HG02798 (cell line): ENCODE data around the gene TYMP.

Experiments
- ATAC-seq: cut with Tn5 transposase; IDR thresholded peaks from one replicate; pipeline ENCODE4 v1.9.1; 2021; ENCODE audit warnings: mild to moderate bottlenecking; ENCODE audit not compliant: unreplicated experiment, poor library complexity

Gene TYMP, protein sequence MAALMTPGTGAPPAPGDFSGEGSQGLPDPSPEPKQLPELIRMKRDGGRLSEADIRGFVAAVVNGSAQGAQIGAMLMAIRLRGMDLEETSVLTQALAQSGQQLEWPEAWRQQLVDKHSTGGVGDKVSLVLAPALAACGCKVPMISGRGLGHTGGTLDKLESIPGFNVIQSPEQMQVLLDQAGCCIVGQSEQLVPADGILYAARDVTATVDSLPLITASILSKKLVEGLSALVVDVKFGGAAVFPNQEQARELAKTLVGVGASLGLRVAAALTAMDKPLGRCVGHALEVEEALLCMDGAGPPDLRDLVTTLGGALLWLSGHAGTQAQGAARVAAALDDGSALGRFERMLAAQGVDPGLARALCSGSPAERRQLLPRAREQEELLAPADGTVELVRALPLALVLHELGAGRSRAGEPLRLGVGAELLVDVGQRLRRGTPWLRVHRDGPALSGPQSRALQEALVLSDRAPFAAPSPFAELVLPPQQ

GRCh38 chr22:50529897-50530579 is at the start of gene TYMP:
Gene TYMP (minus strand): TSS chr22:50530012. CDS start chr22:50529709, 303 bp downstream.
- ATAC-seq = peak; percentile 24

GRCh38 chr22:50578776-50579310 is 49.0 kb upstream of the TYMP start:
- ATAC-seq = no peak

DNA sequence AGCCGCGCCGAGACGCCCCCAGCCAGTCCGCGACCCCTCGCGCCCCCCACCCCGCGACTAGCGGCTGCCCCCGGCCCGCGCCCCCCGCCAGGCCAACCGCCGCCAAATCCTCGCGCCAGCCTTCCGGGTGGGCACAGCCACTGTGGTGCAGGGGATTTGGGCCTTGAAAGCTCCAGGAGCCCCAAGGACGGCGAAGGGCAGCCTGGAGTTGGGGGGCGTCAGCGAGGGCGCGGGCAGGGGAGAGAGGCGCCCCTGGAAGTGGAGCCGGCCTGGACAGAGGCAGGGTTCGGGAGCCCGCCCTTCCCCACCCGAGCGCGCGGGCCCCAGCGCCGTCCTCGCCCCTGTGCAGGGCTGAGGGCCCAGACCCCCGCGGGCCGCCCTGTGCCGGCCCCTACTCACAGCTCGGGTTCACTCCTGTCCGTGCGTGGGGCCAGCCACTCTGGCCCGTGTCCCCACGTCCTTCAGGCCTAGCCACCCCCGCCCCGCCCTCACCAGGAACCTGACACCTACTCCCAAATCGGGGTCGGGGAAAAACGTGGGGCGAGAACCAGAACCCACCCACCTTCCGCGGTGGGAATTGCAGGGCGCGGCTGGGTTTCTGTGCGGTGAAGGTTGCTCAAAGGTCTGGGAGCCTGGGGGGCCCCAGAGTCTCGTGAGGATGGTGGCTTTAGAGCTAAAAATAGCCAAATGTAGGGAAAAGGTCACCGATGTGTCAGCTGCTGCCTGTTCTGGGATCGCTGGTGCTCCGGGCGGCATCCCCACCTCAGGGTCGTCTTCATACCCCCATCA is 48.4 kb upstream of the TYMP start, which contains the start of gene CPT1B:
CPT1B (minus strand) TSS at position 441 of the 789 bp plus-strand sequence. CDS start 512 bp downstream, outside the sequence.
- no peak for ATAC-seq

- no peak for ATAC-seq
Measured at GRCh38 chr22:50577697-50577986, 47.8 kb upstream of the TYMP start.

DNA sequence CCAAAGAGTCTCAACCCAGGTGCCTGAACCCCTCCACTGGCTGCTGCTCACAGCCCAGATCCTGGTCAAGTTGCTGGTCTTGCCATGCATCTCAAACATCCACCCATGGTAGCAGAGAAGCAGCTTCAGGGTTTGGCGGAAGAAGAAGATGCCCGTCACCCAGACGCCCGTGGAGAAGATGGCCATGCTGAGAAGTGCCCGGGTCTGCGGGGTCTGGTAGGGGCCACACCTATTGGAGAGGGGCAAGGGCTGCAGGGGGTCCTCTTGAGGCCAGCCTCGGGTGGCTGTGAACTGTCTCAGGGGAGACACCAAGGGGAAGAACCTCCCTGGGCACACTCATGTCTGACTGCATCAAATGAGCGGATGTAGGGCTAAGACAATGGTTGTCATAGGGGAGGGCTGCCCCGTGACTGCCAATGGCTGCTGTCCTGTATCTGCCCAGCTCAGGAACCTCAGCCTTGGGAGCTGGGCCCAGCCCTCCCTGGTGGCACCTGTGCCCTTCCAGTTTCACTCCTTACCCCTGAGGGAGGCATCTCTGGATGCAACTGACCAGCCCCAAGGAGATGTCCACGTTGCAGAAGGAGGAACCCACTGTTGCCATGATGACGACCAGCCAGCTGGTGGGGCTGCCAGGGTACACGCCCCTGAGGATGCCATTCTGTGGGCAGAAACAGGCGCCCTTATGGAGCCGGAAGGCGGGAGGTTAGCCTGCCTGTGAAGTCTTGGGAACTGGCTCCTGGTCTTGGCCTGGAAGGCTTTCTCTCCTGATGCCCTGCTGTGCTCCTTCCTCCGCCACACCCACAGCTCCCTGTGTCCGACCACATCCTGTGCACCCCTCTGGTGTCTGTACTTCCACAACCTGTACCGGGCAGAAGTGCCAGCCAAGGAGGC is 47.2 kb upstream of the TYMP start:
- ATAC-seq = no peak

DNA sequence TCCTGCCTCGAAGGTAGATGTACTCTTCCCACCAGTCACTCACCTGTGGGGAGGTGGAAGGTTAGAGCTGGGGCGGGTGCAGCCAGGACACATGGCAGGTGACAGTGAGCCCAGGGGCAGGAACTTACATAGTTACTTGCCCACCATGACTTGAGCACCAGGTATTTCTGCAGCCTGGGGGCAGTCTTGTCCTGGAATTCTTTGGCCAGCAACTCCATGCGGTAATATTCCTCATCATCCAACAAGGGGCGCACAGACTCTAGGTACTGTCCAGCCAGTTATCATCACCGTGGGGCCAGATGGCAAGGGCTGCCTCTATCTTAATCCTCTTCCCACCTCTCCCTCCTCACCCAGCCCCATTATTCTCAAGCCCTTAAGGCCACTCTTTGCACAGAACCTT is 46.3 kb upstream of the TYMP start:
- no peak for ATAC-seq

DNA sequence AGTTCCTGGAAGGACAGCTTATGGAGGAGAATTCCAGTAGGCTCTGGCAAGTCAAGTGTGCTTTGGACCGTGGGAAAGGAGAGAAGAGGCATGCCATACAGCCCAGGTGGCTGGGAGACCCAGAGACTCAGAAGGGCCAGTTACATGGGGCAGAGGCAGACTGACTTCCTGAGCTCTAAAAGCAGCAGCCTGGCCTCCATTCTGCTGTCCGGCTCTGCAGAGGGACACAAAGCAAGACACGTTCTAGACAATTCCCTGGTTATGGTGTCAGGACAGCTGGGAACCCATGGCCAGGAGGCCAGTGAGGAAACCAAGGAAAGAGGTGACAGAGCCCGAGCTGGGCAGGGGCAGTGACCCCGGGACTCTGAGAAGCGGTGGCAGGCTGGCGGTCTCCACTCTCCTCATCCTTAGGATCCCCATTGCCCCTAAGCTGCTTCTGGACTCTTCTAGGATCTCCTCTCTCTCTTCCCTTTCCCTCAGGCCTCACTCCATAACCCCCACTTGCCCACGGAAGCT is 45.7 kb upstream of the TYMP start:
- ATAC-seq = no peak

GRCh38 chr22:50574383-50574755 is 44.6 kb upstream of the TYMP start:
- ATAC-seq = no peak

DNA sequence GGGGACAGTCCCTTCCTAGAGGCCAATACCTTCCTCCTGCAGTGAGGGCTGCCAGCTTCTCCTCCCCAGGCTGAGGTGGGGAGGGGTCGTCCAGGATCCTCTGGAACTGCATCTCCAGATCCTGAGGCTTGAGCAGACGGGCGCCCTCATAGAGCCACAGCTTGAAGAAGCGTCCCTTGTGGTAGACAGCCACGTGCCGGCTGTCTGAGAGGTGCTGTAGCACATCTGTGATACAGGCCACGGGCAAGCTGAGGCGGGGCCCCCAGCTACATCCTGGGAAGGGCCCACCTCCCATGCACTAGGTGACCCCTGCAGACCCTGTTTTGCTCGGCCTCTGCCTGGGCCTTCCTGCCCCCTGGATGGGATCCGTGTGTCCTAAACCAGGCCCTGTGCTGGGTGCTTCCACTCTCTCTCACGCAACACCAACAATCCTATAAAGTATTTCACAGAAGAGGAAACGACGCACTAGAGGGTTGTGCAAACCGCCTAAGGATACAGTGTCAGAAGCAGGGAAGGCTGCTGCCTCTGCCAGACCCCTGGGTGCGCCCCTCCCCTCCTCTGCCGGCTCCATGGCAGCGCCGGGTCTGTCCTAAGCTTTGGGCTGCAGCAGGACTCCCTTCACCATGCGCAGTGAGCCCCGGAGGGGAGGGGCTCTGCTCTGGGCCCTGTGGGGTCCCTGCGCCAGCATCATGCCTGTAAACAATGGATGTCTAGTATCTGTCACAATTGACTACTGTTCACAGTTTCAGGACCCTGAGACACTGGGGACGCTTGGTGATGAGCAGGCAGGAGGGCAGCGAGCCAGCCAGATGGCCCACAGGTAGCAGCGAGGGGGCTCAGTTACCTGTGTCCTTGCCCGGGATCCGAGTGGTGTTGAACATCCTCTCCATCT is 43.9 kb upstream of the TYMP start:
- ATAC-seq = no peak

DNA sequence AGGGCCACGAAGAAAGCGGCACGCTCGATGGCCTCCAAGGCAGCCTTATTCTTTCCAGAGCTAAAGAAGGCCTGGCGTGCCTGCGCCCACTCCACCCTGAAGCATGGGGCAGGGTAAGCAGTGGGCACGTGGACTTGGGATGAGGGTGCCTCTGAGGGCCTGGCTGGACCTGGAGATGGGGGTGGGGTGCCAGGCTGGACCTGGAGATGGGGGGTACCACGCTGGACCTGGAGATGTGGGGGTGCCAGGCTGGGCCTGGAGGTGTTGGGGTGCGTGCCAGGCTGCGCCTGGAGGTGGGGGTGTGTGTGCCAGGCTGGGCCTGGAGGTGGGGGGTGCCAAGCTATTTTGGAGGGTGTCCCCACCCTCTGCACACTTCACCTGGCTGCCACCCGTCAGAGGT is 43.2 kb upstream of the TYMP start:
- ATAC-seq = no peak

DNA sequence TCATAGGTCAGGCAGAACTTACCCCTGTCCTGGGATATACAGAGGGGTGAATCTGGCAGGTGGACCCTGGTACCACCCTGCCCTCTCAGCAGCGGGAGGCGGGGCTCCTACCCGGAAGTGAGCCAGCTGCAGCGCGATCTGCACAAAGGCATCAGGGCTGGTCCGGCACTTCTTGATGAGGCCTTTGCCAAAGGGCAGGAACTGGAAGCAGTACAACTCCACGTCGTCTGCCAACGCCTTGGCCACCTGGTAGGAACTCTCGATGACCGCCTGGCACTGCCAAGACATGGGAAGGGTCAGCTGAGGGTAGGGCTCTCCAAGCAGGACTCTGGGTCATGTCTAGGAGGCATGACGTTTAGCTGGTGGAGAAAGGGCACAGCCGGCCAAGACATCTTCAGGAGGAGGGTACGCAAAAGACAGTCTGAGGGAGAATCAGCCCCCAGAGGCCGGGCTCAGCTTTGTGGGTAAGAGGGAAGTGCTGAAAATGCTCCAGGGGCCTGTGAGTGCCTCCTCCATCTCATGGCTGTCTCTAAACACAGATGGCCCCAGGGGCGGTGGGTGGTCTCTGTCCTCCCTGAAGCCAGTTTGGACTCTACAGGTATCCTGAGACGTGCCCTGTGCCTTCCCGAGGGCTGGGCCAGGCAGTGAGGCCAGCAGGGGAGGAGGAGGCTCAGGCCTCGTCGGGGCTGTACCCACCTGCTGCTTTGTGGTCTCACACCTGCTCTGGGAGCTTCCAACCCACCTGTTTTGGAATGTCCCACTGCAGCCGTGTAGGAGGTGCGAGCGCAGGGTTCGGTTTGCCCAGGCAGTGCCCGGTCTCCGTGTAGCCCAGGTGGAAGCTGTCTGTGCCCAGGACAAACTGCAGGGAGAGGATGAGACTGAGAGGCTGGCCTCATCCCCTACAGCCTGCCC is 41.7 kb upstream of the TYMP start:
- no peak for ATAC-seq

- ATAC-seq = no peak
Measured at GRCh38 chr22:50570861-50571260, 41.0 kb upstream of the TYMP start.

DNA sequence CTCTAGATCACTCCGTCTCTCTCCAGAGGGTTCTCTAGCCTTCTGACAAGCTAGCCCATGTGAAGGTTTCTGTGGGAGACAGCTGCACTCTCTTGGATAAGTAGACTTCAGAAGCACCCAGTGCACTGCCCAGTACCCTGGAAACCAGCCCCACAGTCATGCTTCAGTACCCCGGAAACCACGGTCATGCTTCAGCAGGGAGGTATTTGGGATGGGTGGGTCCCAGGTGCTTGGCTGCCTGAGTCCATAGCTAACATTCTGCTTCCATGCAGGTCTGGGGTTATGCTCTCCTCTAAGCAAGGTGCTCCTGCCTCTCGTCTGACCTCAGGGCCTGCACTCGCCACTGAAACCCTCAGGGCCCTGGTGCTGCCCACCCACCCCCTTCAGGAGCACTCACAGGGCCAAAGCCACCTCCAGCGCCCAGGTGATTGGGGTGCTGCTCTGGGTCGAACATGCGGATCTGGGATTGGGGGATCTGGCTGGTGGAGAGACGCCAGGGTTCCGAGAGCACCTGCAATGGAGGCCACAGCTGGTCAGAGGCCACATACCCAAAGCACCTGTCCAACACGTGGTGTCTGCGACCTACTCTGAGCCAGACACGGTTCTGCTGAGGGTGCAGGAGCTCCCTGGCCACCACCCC is 40.2 kb upstream of the TYMP start:
- no peak for ATAC-seq

DNA sequence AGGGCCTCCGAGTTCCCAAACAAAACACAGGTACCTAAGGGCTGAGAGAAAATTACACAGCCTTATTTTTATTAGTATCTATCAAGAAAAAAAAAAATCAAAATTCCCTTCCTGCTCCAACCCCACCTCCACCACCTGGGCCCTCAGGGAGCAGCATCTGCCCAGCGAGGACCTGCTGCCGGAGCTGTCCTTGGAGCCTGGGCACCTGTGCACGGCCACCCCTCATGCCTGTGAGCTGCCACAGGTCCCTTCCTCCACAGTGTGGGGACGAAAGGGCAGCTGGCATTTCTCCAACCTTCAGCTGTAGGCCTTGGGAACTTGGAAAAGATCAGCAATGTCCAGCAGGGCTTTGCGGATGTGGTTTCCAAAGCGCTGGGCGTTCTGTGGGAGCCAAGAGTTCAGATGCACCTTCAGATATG is 39.2 kb upstream of the TYMP start:
- ATAC-seq = no peak

- ATAC-seq = no peak
Measured at GRCh38 chr22:50568626-50569025, 38.8 kb upstream of the TYMP start.

DNA sequence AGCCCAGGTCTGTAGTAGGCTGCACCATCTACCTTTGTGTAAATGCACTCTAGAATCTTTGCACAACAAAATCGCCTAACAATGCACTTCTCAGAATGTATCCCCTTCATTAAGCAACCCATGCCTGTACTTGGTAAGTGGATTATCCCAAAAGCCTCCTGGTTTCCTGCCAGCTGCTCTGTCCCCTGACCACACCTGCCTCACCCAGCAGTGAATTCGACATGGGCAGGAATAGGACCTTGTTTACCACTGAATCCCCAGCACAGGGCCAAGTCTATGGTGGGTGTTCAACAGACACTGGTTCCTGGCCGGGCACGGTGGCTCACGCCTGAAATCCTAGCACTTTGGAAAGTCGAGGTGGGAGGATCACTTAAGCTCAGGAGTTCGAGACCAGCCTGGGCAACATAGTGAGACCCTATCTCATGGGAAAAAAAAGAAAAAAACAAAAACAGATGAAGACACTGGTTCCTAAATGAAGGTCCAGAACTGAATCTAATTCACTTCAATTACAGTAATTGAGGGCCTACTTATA is 38.0 kb upstream of the TYMP start:
- no peak for ATAC-seq

DNA sequence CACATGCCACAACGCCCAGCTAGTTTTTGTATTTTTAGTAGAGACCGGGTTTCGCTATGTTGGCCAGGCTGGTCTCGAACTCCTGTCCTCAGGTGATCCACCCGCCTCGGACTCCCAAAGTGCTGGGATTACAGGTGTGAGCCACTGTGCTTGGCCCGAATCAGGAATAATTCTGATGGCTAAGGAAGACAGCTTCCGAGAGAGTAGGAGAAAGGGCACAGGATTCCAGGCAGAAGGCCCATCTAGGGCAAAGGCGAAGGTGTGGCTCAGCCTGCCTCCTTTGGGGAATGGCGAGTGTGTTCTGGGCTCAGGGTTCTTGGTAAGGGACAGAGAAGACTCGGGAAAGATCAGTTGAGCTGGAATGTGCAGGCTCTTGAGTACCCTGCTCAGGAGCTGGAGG is 34.5 kb upstream of the TYMP start:
- ATAC-seq = no peak
